ENCODE results near the gene FBP1.
"Not testable (repeated sequence)": the region's sequence is repeated elsewhere in the genome, so short reads cannot be mapped to it uniquely, and the experiment has no call there.

Gene FBP1

GRCh38 chr9:94612071-94612470 is 27.2 kb downstream of the FBP1 start:
- DNase-seq = no peak

GRCh38 chr9:94611638-94612068 is 27.7 kb downstream of the FBP1 start:
- no peak for DNase-seq

- DNase-seq = no peak
These were observed 29.1 kb downstream of the FBP1 start for GRCh38 chr9:94610181-94610606.

- no peak for DNase-seq
These were observed 32.0 kb downstream of the FBP1 start for GRCh38 chr9:94607423-94607691.

- DNase-seq = no peak
These were observed 32.5 kb downstream of the FBP1 start for GRCh38 chr9:94606646-94607422.

GRCh38 chr9:94603259-94604160 is 35.8 kb downstream of the FBP1 start:
- DNase-seq = peak; percentile 54 to 64

GRCh38 chr9:94602666-94603065 is 36.7 kb downstream of the FBP1 start:
- DNase-seq = no peak

- no peak for DNase-seq
These were observed 38.6 kb downstream of the FBP1 start for GRCh38 chr9:94600715-94601114.

- DNase-seq = no peak
These were observed 39.1 kb downstream of the FBP1 start for GRCh38 chr9:94600258-94600657.

GRCh38 chr9:94599102-94599501 is 40.2 kb downstream of the FBP1 start:
- no peak for DNase-seq

- DNase-seq = no peak
These were observed 45.6 kb downstream of the FBP1 start, which contains the start of gene FBP2 for GRCh38 chr9:94593459-94594345. Gene FBP2 (minus strand): TSS chr9:94593824. CDS start chr9:94593726, 98 bp downstream.

GRCh38 chr9:94592683-94593082 is 46.6 kb downstream of the FBP1 start:
- not testable (repeated sequence) for DNase-seq

- no peak for DNase-seq
These were observed 47.4 kb downstream of the FBP1 start for GRCh38 chr9:94591876-94592275.

GRCh38 chr9:94591046-94591545 is 48.2 kb downstream of the FBP1 start:
- not testable (repeated sequence) for DNase-seq

- no peak for DNase-seq
These were observed 50.6 kb downstream of the FBP1 start for GRCh38 chr9:94588681-94589080.

- DNase-seq = no peak
These were observed 52.5 kb downstream of the FBP1 start for GRCh38 chr9:94586814-94587213.

GRCh38 chr9:94586316-94586715 is 53.0 kb downstream of the FBP1 start:
- no peak for DNase-seq

GRCh38 chr9:94584555-94584954 is 54.8 kb downstream of the FBP1 start:
- DNase-seq = no peak

- DNase-seq = no peak
These were observed 57.6 kb downstream of the FBP1 start for GRCh38 chr9:94581728-94582127.

GRCh38 chr9:94577571-94577970 is 61.7 kb downstream of the FBP1 start:
- no peak for DNase-seq

- DNase-seq = no peak
These were observed 62.3 kb downstream of the FBP1 start for GRCh38 chr9:94577036-94577435.

GRCh38 chr9:94576131-94576530 is 63.2 kb downstream of the FBP1 start:
- DNase-seq = no peak
